Measurements from ENCODE around the gene FNDC3A.
"Not testable (repeated sequence)": the region's sequence is repeated elsewhere in the genome, so short reads cannot be mapped to it uniquely, and the experiment has no call there.

FNDC3A gene

GRCh38 chr13:49098771-49099512 lies 123.2 kb downstream of the FNDC3A start:
- no peak for FAIRE-seq

GRCh38 chr13:49099513-49099877 lies 123.8 kb downstream of the FNDC3A start:
- FAIRE-seq, result peak; percentile 21

DNA sequence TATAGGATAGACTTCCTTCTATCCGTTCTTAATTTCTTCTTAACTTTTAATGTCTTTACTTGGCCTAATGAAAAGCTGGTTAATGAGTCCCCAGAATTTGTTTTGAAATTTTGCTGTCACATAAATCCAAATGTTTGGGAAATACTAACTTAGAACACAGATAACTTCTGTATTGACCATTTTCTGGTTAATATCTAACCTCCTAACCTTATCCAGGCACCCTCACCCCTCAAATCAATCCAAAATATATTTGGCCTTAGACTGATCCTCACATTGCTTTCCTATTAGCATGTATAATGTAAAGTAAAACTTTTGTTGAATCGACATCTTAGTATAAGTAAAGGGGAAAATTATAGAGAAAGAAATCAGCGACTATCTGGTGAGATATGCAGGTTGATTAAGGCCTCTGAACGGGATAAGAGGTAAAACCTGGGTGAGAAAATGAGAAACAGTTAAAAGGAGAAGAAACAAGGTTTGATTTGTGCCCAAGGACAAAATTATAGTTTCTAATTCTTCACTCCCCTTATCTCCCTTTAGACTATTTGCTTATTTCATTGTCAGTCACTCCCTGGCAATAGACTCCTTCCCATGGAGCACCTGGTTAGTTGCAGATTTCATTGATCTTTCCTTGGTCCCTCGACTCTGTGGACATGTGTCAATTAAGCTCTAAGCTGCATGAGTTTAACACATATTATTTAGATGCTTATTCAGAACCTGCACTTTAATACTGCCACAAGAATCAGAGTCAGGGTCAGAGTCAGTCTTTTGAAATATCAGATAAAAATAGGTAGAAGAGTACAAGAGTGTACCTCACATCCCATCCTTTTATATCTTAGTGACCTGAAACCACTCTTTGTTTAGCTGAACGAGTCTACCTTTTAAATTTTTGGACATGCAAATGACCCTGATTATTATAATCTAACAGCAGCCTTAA lies 125.2 kb downstream of the FNDC3A start:
- peak; percentile 63 for FAIRE-seq

DNA sequence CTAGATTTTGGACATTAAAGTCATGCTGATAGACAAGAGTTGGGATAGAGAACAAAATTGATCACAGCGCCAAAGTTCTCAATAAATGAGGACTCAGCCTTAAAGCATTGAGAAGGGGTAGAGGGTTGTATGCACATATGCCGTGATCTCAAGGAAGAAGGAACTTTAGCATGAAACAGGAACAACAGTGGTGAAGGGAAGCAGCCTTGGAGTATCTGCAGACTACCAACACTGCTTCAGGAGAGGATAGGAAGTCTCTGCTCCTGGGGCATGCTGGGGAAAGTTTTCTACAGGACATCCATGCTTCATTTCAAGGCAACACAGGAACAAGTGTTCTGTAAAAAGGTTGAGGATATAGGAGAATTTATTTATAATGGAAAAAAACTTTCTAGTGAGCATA lies 132.5 kb downstream of the FNDC3A start:
- FAIRE-seq, result no peak

- peak; percentile 97 for FAIRE-seq
These were observed 134.6 kb downstream of the FNDC3A start for GRCh38 chr13:49110122-49110912.

DNA sequence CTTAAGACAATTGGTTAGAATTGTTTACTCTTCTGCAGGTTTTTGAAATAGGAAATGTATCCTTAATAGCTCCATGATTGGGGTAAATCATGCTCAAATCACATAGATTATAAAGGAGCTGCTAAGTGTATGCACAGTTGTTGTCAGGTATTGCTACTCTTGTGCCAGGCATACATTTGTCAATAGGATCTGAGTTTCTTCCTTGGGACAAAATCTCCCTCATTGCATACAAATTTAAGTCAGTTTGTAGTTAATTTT lies 135.1 kb downstream of the FNDC3A start:
- FAIRE-seq, result peak; percentile 21

DNA sequence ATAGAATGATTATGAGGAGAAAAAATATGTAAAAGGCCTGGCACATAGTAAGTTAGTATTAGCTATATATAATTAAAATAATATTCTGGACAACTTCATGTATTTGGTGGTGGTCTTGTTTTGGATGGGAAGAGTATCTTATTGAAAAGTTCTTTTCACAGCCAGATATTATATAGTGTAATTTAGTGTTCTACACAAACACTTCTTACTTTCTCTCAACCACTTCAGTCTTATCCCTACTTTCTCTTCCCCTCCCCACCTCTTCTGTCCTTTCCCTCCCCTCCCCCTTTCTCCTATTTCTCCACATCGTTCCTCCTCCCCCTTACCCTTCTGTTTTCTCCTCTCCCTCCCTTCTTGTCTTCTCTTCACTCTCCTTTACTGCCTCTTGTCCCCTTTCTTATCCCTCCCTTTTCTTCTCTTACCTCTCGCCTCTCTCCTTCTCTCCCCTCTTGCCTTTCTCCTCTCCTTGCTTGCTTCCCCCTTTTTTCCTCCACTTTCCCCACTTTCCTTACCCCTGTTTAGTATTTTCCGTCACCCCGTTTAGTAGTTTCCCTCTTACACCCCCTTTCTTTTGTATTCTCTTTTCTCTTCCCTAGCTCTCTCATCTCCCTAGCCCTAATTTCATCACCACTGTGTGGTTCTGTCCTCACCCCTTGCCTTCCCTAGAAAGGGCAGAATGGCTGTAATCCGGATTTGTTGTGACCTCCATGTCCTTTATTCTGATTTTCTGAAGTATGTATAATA lies 137.2 kb downstream of the FNDC3A start:
- FAIRE-seq, result no peak

DNA sequence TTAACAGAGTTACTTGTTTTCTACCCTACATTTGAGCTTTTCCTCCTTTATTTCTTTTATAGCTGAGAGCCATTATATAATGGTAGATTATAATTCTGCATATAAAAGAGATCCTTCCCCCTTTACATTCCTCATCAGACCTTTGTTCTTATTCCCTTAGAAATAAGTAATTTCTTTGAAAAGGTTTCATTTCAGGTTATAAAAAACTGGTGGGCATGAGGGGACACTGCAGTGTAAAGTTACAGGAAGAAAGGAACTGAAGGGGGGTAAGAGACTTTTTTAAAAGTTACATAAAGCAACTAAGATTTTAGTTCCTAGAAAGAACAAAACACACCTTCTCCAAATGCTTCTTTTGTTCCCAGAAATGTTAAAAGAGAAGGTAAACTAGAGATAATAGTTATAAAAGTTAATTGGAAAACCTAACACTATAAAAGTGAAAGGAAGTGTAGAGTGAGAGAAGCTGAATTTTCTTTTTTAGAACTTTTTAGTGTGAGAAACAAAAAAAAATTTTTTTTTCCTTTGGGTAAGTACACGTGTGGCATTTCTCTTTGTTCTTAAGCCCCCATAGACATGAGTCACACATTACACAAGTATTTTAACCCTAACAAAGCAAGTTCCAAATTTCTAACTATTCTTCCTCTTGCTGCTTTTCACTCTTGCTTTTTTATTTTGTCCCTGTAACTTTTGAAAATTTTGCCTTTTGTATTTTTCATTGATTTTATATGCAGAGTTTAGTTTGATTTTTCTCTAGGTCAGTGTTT lies 138.0 kb downstream of the FNDC3A start:
- peak; percentile 47 for FAIRE-seq

DNA sequence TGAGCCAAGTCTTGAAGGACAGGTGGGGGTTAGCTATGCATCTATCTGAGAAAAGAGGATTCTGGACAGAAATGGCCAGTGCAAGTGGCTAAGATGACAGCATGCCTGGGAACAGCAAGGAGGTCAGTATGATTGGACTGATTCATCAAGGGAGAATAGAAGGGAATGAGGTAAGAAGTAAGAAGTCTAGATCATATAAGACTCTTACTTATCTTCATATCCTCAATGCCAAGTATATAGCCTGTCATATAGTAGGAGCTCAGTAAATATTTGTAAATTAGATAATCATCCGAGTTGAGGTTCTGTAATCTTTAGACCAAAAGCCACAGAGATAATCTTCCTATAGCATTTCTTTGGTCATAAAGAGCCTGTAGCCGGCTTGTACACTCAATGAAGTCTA lies 141.2 kb downstream of the FNDC3A start:
- FAIRE-seq, result no peak

DNA sequence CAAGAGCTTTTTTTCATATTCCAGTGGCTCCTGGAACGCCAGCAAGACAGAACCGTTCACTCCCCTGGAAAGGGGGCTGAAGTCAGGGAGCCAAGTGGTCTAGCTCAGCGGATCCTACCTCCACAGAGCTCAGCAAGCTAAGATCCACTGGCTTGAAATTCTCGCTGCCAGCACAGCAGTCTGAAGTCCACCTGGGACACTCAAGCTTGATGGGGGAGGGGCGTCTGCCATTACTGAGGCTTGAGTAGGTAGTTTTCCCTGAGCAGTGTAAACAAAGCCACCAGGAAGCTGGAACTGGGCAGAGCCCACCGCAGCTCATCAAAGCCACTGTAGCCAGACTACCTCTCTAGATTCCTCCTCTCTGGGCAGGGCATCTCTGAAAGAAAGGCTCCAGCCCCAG lies 142.7 kb downstream of the FNDC3A start:
- FAIRE-seq, result not testable (repeated sequence)

DNA sequence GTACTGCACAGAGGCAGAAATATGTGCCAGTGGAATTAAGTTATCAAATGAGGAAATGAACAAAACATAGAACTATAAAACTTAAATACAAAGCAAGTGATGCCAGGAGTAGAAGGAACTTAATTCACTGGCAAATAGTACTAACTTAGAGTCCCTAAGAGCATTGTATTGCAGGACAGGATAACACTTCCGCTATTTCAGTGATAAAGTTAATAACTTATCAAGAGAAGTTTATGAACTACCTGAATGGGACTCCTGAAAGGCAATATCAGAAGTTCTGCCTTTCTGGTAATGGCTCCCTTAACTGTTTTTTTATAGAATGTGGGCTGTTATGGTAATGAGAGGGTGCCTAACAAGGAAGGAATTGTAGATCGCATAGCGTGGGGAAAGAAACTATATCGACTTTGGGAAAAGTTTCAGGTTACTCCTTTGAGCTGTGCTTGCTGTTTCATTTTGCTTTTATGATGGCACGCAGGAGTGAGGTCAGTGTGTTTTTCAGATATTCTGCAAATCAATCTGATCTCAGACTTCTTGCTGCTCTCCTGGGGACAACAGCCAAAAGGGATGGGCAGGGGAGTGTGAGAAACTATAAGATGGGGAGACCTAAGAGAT lies 149.1 kb downstream of the FNDC3A start:
- FAIRE-seq, result no peak

GRCh38 chr13:49125964-49126524 lies 150.3 kb downstream of the FNDC3A start:
- no peak for FAIRE-seq

DNA sequence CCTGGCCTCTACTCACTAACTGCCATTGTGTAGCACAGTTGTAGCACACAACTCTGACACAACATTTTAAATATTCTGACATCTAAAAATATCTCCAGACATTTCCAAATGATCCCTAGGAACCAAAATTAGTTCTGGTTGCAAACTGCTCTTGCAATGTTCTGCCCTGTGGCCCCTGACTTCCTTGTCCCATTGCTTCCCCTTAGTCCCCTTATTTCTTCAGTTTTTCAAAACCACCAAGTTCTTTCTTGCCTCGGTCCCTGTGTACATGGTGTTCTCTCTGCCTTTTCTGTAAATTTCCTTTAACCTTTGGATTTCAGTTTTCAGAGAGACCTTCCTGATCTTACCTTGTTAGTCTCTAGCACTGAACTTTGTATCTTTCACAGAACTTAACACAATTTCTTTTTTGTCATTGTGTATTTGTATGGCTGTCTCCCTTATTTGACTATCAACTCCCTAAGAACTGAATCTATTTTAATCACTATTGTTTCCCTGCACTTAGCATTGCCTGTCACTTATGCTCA lies 156.8 kb downstream of the FNDC3A start:
- no peak for FAIRE-seq

DNA sequence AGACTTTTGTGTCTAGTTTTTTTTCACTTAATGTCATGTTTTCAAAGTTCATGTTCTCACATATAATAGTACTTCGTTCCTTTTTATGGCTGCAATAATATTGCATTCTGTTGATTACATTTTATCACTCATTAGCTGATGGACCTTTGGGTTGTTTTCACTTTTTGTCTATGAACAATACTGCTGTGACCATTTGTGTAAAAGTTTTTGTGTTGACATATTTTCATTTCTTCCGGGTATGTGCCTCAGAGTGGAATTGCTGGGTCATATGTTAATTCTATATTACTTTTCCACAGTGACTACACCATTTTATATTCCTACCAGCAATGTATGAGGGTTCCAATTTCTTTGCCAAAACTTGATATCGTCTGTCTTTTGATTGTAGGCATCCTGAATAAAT lies 158.6 kb downstream of the FNDC3A start:
- no peak for FAIRE-seq

DNA sequence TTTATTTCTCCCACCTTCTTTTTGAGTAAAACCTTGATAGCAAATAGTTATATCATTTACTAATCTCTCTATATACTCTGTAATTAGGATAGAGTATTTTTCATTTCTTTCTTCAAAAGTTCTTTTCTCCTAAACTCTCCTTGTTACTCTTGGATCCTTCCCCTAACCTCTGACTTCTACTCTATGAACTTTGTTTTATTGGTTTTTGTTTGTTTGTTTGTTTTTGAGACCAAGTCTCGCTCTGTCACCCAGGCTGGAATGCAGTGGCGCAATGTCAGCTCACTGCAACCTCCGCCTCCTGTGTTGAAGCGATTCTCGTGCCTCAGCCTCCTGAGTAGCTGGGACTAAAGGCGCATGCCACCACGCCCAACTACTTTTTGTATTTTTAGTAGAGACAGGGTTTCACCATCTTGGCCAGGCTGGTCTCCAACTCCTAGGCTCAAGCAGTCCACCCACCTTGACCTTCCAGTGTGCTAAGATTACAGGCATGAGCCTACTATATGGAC lies 161.5 kb downstream of the FNDC3A start:
- not testable (repeated sequence) for FAIRE-seq

GRCh38 chr13:49140910-49141611 lies 165.3 kb downstream of the FNDC3A start:
- no peak for FAIRE-seq

DNA sequence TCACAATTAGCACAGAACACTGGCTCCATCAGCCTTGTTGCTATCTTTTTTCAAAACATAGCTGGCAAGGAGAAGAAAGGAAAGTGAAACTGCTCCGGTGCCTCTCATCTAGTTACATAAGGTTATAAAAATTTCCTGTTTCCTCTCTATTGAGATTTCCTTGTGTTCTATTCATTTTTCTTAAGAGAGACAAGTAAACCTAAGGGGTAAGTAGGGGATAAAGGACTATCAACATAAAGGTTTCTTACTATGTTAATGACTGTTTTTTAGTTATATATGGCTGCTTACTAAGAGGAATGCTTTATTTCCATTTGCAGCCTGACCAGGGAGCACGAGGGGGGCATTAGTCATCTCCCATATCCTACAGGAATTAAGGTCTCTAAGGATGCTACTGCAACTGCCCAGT lies 171.2 kb downstream of the FNDC3A start:
- FAIRE-seq, result no peak

DNA sequence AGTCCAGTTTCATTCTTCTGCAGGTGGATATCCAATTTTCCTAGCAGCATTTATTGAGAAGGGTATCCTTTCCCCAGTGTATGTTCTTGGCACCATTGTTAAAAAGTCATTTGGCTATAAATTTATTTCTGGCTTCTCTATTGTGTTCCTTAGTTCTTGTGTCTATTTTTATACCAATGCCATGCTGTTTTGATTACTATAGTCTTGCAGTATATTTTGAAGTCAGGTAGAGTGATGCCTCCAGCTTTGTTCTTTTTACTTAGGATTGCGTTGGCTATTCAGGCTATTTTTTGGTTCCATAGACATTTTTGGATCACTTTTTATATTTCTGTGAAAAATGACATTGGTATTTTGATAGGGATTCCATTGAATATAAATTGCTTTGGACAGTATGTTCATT lies 172.7 kb downstream of the FNDC3A start:
- FAIRE-seq, result no peak

DNA sequence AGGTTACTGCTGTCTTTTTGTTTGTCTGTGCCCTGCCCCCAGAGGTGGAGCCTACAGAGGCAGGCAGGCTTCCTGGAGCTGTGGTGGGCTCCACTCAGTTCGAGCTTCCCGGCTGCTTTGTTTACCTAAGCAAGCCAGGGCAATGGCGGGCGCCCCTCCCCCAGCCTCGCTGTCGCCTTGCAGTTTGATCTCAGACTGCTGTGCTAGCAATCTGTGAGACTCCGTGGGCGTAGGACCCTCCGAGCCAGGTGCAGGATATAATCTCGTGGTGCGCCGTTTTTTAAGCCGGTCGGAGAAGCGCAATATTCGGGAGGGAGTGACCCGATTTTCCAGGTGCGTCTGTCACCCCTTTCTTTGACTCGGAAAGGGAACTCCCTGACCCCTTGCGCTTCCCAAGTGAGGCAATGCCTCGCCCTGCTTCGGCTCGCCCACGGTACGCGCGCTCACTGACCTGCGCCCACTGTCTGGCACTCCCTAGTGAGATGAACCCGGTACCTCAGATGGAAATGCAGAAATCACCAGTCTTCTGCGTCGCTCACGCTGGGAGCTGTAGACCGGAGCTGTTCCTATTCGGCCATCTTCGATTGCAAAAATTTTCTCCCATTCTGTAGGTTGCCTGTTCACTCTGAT lies 182.4 kb downstream of the FNDC3A start:
- not testable (repeated sequence) for FAIRE-seq

DNA sequence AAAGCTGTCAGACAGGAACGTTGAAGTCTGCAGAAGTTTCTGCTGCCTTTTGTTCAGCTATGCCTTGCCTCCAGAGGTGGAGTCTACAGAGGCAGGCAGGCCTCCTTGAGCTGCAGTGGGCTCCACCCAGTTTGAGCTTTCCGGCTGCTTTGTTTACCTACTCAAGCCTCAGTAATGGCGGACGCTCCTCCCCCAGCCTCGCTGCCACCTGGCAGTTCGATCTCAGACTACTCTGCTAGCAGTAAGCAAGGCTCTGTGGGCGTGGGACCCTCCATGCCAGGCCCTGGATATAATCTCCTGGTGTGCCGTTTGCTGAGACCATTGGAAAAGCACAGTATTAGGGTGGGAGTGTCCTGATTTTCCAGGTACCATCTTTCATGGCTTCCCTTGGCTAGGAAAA lies 187.4 kb downstream of the FNDC3A start:
- not testable (repeated sequence) for FAIRE-seq
